Fibroblast of skin of scalp (primary cell): ENCODE measurements around the gene TTC21A.

ENCODE experiments used
- DNase-seq: peaks from one replicate; pipeline ENCODE4 v3.0.0-alpha.2; 2013

The TTC21A gene

DNA sequence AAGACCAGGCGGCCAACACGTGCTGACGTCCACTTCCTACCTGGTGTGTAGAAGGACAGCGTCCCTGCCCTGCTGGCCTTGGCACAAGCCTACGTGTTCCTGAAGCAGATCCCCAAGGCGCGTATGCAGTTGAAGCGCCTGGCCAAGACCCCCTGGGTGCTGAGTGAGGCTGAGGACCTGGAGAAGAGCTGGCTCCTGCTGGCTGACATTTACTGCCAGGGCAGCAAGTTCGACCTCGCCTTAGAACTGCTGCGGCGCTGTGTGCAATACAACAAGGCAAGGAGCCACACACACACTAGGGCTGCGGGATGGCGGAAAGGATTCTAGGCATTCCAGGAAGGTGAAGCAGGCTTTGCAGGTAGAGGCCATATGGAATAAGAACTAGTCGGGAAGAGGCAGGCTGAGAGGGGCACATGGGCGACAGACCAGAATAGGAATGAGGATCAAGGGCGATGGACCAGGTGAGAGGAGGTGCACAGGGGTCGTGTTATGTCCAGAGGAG is 30.0 kb downstream of the TTC21A start:
- no peak for DNase-seq

DNA sequence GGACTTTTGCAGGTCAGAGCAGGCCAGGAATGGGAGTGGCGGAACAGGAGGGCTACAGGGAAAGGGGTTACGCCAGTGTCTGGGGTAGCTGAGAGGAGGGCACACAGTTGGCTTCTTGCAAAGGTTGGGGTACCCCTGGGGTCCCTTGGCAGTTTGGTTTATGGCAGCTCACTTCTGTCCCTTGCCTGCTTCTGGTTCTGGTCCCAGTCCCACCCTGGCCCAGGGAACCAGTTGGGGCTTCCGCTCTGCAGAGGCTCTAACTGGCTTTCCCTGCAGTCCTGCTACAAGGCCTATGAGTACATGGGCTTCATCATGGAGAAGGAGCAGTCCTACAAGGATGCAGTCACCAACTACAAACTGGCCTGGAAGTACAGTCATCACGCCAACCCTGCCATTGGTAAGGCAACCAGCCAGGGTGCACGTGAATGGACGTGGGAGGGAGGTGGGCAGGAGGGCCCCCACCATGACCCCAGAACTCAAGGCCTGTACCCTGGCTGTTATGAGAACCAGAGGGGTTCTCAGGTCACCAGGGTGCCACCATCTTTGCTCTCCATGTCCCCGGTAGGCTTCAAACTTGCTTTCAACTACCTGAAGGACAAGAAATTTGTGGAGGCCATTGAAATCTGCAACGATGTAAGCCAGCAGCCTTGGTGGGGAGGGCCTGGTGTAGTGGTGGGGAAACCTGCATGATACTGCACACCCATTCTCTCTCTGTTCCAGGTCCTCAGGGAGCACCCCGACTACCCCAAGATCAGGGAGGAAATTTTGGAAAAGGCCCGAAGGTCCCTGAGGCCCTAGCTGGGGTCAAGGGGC is 30.7 kb downstream of the TTC21A start:
- DNase-seq = no peak

DNA sequence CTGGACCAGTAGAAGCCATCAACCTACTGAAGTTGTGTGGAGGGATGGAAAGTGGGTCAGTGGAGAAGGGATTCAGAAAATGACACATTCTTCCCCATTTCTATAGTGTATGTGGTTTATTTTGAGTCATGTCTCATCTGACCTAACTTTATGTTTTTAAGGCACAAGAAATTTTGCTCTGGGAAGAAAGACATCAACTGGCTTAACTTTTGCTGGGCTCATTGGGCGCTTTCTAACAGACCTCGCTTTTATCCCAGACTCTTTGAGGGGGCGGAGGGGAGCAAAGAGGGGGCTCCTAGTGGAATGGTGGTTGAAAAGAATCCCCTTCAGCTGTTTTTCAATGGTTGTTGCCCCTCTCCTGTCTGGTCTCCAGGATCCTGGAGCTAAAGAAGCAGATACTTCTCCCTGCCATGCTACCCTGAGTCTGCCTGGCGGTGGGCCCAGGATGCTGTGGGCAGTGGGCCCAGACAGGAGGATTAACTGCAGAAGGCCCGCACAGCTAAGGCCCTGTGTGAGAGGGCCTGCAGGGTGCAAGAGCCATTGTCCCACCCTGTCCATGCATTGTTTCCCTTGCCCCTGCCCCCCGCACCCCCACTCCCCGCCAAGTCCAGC is 31.4 kb downstream of the TTC21A start:
- DNase-seq = peak; percentile 24

DNA sequence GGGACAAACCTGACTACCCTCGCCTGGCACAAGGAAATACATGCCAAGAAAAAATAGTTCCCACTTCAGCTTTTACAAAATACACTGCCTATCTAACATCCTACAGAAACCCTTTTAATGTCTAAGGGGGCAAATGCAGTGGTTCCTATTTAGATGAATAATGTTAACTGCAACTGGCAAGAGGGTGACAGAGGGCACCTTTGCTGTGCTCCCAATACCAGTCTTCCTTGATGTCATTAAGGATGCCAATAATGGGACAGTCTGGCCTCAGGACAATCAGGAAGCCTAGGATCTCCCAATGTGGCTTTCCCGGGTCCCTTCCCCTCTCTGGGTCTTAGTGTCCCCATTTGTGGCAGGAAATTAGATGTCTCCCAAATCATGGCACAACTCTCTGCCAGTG is 32.0 kb downstream of the TTC21A start:
- DNase-seq = no peak

DNA sequence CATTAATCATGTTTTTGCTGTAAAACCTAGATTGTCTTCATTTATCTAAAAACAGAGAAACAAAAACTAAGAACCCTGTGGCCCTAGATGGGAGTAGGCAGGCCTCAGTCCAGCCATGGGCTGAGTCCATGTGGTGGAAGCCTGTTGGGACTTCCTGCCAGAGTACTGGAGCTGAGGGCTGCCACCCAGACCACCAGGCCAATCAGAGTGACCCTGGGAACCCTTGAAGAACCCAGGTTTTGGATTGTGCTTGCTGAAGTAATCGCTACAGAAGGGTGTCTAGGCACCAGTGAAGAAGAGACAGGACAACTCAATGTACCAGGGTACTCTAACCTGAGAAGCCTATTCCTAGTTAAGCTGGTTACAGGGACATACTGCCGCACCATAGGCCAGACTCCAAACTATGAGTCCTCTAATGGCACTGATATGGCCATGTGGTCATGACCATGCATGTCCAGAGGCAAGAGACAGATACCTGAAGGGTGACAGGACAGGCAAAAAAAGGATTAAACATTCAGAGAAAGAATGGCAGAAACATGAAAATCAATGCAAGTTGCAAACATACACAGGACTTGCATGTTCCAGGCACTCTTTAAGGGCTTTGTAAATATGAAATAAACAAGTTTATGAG is 33.0 kb downstream of the TTC21A start:
- DNase-seq = no peak

DNA sequence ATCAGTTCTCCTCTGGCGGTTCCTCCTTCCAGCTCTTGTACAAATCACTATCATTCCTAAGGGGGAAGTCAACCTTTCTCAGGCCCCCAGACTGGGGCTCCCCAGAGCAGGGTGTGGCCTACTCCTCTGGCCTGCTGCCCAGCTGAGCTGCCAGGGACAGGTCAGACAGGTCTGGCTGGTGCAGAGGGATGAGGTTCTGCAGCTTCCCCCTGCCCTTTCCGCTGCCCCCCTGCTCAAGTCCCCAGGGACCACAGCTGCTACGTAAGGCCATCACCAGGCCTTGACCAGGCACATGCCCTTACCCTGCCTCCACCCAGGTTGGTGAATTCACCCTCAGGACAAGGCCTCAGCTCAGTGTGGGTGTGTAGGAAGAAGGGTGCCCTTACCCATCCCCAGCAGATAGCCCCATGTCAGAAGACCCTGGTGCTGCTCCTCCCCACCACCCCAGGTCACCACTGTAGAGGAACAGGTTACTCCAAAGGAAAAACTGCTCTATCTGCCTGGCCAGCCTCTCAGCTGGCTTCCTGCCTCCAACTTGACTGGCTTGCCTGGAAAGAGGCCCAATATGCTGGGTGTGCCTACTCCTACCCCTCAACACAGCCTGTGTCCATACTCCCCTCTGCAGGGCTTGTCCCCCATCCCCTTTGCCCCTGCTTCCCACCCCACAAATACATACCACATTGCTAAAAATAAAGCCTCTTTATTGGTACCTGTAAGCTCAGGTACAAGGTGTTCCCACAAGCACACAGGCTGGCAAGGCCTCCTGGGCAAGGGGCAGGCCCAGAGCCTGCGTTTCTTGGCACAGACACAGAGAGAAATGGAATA is 33.9 kb downstream of the TTC21A start:
- peak; percentile 42 for DNase-seq

DNA sequence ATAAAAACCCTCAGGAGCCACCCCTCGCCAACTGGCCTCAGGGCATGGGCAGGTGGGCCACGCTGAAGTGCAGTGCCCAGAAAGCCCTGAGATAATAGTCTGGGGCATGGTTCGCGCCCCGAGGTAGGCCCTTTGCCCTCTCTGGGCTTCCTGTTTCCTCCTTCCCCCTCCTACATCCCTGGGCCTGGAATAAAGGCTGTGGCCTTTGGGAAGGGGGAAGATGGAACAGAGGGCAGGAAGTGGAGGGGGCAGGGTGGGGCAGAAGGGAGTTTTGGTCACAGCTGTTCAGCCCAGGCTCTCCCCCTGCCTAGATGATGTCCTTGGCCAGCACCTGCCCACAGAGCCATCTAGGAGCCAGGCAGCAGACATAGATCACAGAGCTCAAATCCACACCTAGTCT is 34.6 kb downstream of the TTC21A start:
- DNase-seq = no peak

DNA sequence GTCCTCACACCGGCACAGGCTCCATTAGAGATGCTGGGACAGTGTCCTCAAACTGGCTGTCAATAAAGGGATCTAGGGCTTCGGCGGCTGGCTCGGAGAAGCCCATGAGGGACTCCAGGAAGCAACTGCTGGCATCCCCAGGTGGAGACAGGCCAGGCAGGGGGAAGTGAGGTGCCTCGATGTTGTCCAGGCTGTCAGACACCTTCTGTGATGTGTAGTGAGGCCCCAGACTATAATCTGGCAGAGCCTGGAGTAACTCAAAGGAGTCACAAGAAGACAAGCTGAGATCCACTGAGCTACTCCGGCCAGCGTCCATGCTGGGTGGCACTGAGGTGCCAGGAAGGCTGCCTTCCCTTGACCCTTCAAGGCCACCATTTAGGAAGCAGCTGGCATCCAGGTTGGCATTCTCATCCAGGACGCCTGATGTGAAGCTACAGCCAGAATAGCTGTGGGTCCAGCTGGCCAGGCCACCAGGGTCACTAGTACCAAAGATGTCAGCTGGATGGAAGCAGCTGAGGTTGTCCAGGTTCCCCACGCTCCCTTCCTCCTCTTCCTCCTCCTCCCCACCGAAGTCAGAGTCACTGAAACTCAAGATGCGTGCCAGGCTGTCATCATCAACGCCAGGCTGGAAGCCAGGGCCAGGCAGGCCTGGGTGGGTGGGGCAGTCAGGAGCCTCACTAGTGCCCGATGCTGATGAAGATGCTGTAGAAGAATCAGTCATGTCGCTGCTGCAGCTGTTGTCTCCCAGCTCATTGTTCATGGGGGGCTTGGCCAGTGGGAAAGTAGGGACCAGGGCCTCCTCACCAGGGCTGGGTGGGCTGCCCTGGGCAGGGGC is 35.8 kb downstream of the TTC21A start:
- DNase-seq = no peak

DNA sequence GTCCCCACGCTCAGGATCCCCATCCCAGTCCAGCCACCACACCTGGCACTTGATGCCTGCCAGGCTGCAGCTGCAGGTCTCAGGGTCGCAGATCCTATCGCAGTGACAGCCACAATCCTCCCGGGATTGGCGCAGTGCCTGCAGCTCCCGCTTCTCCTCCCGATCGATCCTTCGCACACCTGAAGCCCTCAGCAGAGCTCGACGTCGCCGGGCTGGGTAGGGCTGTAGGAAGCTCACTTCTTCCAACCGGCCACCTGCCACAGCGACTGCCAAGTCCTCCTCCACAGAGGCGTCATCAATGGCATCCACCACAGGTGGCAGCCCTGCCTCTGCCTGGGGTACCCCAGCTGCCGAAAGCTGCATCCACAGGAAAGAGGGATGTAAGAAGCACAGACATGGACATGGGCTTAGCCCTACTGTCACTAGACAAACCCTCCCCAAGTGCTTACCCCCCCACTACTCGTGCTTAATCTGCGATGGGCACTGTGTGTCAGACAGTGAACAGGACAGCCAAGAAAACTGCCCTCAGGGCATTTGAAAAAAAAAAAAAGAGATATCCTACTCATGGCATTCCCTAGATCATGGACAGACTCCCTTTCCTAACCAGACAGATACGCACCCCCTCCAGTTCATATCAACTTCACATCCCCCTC is 36.7 kb downstream of the TTC21A start:
- DNase-seq = no peak

DNA sequence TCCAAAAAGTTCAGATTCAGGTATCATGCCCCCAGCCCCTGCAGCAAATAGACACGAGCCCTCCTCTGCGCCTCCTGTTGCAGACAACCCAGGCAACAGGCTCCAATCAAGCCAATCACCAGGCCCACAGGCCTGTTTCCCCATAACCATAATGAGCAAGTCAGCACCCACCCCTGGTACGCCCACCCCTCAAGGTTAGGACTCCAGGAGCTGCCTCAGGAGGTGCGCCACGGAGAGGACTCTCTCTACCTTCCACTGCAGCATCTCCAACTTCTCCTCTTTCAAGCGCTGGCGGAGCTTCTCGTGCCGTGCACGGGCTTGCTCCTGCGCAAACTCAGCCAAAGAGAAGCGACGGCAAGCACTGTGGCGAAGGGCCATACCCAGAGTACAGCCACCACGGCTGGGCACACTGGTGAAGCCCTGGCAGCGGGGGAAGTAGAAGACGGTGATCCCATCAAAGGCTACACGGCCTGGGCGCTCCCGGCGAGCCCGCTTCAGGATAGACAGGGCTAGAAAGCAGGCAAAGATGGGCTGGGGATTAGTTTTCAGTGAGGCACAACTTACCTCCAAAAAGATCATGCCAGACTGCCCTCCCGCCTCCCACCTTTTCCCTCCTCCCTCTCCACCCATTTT is 37.4 kb downstream of the TTC21A start:
- DNase-seq = no peak

DNA sequence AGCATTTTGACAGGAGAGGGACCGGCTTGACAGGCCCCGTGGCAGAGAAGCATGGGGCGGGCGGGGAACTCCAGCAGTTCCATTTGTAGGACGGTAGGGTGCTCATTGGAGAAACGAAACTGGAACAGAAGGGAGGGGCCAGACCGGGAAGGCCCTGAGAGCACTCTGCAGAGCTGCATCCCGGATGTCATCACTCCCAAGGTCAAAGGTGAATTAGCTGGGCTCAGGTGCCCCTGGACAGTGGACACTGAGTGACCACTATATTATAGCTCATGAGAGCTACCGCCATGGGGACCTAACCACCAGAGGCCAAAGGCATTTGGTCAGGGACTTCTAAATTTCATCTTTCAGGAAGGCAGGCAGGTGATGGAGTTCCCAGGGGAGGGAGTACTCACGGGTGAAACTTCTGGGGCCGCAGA is 38.6 kb downstream of the TTC21A start:
- peak; percentile 23 for DNase-seq

DNA sequence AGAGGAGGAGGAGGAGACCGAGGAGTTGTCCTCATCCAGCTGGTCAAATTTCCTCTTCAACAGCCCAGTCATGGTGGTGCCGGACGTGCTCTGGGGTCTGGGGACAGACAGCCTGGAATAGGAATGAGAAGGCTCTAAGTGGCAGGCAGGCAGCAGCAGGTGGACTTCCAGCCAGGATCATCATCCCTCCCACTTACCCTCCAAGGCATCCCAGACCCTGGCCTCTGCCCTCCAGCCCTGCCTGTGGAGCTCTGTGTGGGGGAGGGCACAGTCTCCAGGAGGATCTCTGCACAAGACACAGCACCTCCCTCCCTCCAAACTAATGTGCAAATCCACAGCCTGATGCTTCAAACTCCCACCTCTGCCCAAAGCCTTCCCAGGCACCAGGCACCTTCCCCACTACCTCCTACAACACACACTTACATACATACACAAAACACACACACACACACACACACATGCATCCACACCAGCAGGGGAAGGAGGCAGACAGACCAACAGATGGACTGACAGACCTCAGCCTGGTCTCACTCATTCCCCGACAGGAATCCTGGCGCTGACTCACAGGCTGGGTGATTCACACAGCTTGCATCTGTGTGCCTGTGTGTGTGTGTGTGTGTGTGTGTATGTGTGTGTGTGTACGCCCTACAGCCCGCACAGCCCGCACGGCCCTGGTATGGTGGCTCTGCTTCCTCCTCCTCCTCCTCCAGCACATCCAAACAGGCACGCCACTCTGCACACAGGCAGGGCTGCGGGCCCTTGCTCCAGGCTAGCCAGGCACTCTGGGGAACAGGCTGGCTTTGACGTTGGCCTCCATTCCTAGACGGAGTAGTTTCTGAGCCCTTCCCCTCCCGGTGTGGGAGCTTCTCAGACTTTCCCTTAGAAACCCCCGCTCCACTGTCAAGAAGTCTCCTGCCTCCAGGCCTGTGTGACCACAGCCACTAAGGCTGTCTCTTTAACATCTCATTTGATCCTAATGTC is 39.4 kb downstream of the TTC21A start:
- peak; percentile 99 for DNase-seq

DNA sequence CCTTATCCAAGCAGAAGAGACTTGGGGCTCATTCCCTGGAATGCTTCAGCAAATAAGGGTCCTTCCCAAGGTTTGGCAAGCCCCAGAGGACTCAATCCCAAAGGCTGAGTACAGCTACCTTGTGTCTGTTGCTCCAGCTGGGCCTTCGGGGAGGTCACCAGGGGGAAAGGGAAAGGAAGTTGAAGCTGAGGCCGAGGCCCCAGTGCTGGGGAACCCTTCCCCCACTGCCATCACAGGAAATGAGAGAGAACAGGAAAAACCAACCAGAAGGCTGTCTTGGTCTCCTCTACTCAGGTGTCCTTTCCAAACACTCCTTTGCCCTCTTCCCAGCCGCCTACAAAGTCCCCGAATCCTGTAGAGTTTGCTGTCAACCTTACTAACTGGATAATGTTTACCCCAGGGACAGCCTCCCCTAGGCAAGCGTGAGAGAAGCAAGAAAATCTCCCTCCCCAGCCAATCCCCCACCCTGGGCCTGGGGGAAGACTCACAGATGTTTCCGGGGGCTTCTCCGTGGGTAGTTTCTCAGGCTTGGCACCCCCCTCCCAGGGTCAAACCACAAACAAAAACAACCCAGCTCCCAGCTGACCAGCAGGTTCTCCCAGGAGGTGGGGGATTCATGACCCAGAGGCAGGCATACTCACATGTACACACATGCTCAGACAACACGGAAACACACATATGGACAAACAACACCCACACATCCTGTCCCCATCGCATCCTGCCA is 40.4 kb downstream of the TTC21A start:
- DNase-seq = peak; percentile 66

DNA sequence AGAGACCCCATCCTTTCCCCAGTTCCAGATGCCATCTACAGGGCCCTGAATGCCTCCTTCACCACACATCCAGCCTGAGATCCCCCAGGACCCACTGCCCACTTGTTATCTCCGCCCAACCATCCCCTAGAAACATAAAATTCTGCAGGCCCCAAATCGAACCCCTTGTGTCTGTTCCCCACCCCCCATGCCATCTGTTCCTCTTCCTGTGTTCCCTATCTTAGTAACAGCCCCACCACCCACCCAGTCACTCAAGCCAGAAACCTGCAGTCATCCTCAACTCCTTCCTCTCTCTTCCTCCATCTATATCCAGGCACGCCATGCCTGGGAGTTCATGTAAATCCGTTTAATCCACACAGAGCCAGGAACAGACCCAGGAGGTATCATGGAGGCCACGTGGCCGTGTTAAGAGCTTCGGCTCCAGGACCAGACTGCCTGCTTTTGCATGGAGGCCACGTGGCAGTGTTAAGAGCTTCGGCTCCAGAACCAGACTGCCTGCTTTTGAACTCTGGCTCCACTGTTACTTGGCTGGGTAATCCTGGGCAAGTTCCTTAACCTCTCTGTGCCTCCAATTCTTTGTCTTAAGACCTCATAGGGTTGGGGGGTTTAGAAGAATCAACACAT is 41.1 kb downstream of the TTC21A start:
- peak; percentile 27 for DNase-seq

DNA sequence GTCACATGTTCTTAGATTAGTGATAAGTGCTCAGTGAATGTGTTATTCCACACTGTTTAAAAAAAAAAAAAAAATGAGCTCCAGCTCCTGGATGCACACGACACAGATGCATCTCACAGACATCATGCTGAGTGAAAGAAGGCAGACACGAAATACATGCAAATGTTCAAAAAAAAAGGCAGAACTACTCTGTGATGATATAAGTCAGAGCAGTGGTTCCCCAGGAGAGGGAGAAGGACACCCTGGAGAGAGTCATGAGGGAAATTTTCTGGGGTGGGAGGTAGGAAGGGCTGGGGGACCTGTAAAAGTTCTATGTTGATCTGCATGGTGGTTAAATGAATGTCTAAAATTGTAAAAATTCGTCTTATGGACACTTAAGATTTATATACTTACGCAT is 41.6 kb downstream of the TTC21A start:
- DNase-seq = peak; percentile 47

DNA sequence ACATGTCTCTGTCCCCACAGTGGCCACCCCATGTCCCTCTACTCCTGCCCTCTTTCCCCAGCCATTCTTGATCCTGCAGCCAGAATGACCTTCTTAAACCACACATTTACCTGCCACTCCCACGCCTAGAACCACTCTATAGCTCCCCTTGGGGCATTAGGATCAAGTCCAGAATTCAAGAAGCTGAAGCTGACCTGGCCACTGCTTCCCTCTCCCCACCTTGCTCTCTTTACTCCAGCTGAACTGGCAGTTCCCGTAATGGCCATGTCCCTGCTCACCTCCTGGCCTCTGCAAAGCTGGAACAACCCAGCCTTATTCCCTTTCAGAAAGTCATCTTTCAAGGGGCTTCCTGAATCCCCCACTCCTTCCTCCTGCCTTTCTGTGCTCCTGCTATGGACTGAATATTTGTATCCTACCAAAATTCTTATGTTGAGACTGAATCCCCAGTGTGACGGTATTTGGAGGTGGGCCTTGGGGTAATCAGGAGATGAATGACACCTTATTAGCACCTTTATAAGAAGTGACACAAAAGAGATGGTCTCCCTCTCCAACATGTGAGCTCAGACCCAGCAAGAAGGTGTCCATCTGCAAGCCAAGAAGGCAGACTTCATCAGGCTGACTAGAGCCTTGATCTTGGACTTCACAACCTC is 42.1 kb downstream of the TTC21A start:
- no peak for DNase-seq

DNA sequence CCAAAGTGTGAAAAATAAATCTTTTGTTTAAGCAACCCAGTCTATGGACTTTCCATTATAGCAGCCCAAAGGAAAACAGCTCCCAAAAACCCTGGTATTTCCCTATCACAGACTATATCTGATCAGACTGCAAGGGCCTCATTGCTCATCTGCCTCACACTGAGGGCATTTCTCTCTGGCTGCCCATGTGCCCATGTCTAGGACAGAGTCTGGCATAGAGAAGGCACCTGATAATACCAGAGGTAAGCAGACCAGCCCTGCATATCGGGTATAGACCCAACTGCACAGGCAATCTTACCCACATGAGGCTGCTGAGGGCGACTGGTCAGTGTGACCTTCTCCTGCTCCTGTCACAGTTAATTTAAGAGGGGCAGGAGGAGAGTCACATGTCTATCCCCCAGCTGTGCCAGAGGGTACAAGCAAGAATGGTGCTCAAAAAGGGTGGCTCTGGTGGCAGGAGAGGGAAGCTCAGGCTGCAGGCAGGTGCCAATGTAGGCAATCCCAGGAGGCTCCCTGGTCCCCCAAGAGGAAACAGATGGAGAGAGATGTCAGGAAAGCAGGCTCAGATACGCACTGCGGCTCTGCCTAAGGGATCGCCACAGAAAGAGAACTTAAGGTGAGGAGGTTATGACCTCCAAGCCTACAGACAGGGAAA is 42.8 kb downstream of the TTC21A start:
- DNase-seq = no peak
